ENCODE measurements around the gene MSI1.

- no peak for TF ChIP-seq POLR2A (IDR thresholded peaks at IDR 0.05)
- no peak for TF ChIP-seq CTCF (IDR thresholded peaks at IDR 0.05)
These were observed 21.7 kb upstream of the MSI1 start for GRCh38 chr12:120390540-120391120.
